ENCODE data around the gene FNBP1. TPM values are rescaled to one million over a fixed set of nuclear protein-coding genes. Genes with fewer than 3 reads are reported as not detected.

Gene FNBP1
- total and polyA plus RNA-seq, 10 of the 15 experiments (the other 5 are each of a cell fraction or from before 2014, with no cell fraction given), result 64.5 to 353 (median 179) TPM

DNA sequence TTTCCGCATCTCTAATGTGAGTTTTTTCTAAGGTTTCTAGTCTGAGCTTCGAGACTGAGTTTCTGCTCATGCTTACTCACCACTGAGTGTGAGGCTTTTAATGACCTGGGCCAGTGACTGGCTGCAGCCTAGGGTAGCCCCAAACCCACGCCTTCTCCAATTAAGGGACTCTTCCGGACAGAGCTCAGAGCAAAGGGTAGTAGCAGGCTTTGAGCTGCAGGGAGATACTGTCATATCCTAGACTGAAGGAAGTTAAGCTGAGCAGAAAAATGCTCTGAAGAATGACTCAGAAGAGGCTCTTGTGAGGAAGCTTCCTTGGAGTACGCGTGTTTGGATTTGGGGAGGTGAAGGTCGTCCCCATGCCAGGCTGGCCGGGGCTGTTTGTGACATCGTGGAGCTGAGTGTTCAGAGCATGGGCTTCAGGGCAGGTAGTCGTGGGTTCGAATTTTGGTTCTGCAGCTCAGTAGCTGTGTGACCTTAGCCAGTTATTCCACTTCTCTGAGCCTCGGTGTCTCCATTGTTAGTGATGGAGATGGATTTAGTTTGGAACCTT lies 204.2 kb downstream of the FNBP1 start:
- 92% methylated on average over 12 of the region's 12 CpGs for WGBS (ENCODE audit: insufficient coverage, insufficient replicate concordance, low lambda C conversion rate, missing lambda C conversion rate)
- no peak for ATAC-seq
- Histone ChIP-seq H3K27ac (ENCODE audit: control insufficient read depth, insufficient read depth) (no peak overlapping the region), H2AFZ (ENCODE audit: control insufficient read depth, low read depth, low read length) (no peak overlapping the region), H3K9me3 (replicated peaks; ENCODE audit: control insufficient read depth, insufficient read depth, low read length) (no peaks in the 10 kb centered on the region), H4K20me1 (ENCODE audit: control insufficient read depth, insufficient read depth) (no peaks in the 10 kb centered on the region), H3K4me2 (ENCODE audit: control insufficient read depth, insufficient read depth) (no peak overlapping the region), H3K36me3 (ENCODE audit: control insufficient read depth in 2 of 2, insufficient read depth in 2 of 2, low read length in 1 of 2) (no peaks in the 10 kb centered on the region; a peak in 1 of 4 replicates), H3K4me3 (no peak overlapping the region), H3K4me1 (ENCODE audit: control insufficient read depth, insufficient read depth, low read length) (peaks cover 10% of the 10 kb centered on the region), H3K79me2 (ENCODE audit: control insufficient read depth, insufficient read depth, low read length) (peaks cover 28% of the 10 kb centered on the region), H3K27me3 (replicated peaks in 1 of 2; ENCODE audit: control insufficient read depth in 2 of 2, insufficient read depth in 2 of 2, low read length in 1 of 2) (no peaks in the 10 kb centered on the region; a peak in 1 of 4 replicates), H3K9ac (ENCODE audit: control insufficient read depth, insufficient read depth, low read length) (no peak overlapping the region)
- in situ Hi-C loops (cut with MboI), result loop anchor here (25.0 kb wide), 1 partner anchor 1424 kb away; no protein-coding TSS in a partner anchor
- no peak for DNase-seq (ENCODE audit: low read depth, low spot score)
- FAIRE-seq, result no peak
- RAD21 ChIA-PET (ENCODE audit: unreplicated experiment), result no interaction called here
- CTCF ChIA-PET, result no interaction called here
- SMC1A ChIA-PET (ENCODE audit: uncharacterized antibody, unreplicated experiment), result no interaction called here
- BruUV-seq (replicated peaks), result no TSS peak
- POLR2A ChIA-PET, result interaction anchor here (0.5 to 0.6 kb wide), 2 partner anchors 228 to 847 kb away, joined by 3 to 5 read pairs; no protein-coding TSS in a partner anchor
- intact Hi-C loops (cut with micrococcal nuclease; ENCODE audit: unreplicated experiment), result no loop called here
- no peak for TF ChIP-seq RUNX3 (IDR thresholded peaks at IDR 0.05; ENCODE audit: low read length)
- TF ChIP-seq, protein P1, sequence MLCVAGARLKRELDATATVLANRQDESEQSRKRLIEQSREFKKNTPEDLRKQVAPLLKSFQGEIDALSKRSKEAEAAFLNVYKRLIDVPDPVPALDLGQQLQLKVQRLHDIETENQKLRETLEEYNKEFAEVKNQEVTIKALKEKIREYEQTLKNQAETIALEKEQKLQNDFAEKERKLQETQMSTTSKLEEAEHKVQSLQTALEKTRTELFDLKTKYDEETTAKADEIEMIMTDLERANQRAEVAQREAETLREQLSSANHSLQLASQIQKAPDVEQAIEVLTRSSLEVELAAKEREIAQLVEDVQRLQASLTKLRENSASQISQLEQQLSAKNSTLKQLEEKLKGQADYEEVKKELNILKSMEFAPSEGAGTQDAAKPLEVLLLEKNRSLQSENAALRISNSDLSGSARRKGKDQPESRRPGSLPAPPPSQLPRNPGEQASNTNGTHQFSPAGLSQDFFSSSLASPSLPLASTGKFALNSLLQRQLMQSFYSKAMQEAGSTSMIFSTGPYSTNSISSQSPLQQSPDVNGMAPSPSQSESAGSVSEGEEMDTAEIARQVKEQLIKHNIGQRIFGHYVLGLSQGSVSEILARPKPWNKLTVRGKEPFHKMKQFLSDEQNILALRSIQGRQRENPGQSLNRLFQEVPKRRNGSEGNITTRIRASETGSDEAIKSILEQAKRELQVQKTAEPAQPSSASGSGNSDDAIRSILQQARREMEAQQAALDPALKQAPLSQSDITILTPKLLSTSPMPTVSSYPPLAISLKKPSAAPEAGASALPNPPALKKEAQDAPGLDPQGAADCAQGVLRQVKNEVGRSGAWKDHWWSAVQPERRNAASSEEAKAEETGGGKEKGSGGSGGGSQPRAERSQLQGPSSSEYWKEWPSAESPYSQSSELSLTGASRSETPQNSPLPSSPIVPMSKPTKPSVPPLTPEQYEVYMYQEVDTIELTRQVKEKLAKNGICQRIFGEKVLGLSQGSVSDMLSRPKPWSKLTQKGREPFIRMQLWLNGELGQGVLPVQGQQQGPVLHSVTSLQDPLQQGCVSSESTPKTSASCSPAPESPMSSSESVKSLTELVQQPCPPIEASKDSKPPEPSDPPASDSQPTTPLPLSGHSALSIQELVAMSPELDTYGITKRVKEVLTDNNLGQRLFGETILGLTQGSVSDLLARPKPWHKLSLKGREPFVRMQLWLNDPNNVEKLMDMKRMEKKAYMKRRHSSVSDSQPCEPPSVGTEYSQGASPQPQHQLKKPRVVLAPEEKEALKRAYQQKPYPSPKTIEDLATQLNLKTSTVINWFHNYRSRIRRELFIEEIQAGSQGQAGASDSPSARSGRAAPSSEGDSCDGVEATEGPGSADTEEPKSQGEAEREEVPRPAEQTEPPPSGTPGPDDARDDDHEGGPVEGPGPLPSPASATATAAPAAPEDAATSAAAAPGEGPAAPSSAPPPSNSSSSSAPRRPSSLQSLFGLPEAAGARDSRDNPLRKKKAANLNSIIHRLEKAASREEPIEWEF (IDR thresholded peaks at IDR 0.05; ENCODE audit: insufficient replicate concordance, low read depth, low read length), result no peak
- TF ChIP-seq EED (IDR thresholded peaks at IDR 0.05; ENCODE audit: low read depth), result no peak
- no peak for TF ChIP-seq RAD21 (IDR thresholded peaks at IDR 0.05; ENCODE audit: insufficient read depth, low read depth, low read length)
- TF ChIP-seq SUPT20H (IDR thresholded peaks at IDR 0.05; ENCODE audit: borderline replicate concordance, control insufficient read depth, low read depth, low read length), result no peak
- no peak for TF ChIP-seq CBFB (IDR thresholded peaks at IDR 0.05; ENCODE audit: low read depth)
- TF ChIP-seq, protein P2, sequence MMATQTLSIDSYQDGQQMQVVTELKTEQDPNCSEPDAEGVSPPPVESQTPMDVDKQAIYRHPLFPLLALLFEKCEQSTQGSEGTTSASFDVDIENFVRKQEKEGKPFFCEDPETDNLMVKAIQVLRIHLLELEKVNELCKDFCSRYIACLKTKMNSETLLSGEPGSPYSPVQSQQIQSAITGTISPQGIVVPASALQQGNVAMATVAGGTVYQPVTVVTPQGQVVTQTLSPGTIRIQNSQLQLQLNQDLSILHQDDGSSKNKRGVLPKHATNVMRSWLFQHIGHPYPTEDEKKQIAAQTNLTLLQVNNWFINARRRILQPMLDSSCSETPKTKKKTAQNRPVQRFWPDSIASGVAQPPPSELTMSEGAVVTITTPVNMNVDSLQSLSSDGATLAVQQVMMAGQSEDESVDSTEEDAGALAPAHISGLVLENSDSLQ (IDR thresholded peaks at IDR 0.05), result no peak
- no peak for TF ChIP-seq ZNF217 (IDR thresholded peaks at IDR 0.05)
- no peak for TF ChIP-seq SIX5 (IDR thresholded peaks at IDR 0.05; ENCODE audit: low read depth, low read length, severe bottlenecking)
- TF ChIP-seq, protein P3, sequence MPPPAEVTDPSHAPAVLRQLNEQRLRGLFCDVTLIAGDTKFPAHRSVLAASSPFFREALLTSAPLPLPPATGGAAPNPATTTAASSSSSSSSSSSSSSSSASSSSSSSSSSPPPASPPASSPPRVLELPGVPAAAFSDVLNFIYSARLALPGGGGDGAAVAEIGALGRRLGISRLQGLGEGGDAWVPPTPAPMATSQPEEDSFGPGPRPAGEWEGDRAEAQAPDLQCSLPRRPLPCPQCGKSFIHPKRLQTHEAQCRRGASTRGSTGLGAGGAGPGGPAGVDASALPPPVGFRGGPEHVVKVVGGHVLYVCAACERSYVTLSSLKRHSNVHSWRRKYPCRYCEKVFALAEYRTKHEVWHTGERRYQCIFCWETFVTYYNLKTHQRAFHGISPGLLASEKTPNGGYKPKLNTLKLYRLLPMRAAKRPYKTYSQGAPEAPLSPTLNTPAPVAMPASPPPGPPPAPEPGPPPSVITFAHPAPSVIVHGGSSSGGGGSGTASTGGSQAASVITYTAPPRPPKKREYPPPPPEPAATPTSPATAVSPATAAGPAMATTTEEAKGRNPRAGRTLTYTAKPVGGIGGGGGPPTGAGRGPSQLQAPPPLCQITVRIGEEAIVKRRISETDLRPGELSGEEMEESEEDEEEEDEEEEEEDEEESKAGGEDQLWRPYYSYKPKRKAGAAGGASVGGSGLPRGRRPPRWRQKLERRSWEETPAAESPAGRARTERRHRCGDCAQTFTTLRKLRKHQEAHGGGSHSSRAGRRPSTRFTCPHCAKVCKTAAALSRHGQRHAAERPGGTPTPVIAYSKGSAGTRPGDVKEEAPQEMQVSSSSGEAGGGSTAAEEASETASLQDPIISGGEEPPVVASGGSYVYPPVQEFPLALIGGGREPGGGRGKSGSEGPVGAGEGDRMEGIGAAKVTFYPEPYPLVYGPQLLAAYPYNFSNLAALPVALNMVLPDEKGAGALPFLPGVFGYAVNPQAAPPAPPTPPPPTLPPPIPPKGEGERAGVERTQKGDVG (CRISPR knock-in tag; IDR thresholded peaks at IDR 0.05), result no peak
- no peak for TF ChIP-seq FOXM1 (IDR thresholded peaks at IDR 0.05; ENCODE audit: low read depth, low read length)
